C4-2B (cell line): ENCODE results near the gene FARP2.

Source experiments
- H3K27ac ChIP-seq: fragments of 450-650 bp; 2 replicates; pipeline ENCODE4 v1.5.1; 2017
- ZFX ChIP-seq: fragments of 450-650 bp; IDR thresholded peaks from 2 replicates; pipeline ENCODE4 v1.6.1; 2017
- TF ChIP-seq, protein P1 (sequence below): fragments of 450-650 bp; conservative IDR thresholded peaks from 2 replicates; pipeline ENCODE4 v1.5.1; 2017; ENCODE audit warnings: mild to moderate bottlenecking

The FARP2 gene

DNA sequence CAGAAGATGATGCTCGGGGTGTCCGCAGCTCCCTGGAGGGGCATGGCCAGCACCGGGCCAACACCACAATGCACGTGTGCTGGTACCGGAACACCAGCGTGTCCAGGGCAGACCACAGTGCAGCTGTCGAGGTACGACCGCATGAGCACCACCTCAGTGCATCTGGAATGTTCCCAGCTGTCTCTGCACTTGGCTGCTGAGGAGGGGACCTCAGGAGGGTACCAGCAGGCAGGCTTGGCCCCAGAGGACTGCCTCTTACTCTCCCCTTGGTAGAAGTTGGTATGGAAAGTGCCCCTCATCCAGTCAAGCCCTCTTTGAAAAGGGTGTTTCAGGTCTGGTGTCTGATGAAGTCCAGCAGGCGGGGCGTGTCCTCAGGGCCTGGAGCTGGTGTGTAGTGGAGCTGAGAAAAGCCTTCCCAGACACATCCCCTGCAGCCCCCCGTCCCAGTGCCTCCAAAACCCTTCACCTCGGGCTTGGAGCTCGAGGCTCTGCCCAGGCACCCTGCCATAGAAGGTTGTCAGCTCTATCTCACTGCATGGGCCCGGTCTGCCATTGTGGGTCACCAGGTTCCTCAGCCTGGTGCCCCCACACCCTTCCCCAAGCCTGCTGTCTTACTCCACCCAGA lies 135.6 kb downstream of the FARP2 start:
- H3K27ac ChIP-seq: no peak overlapping the region
- TF ChIP-seq, protein P1, sequence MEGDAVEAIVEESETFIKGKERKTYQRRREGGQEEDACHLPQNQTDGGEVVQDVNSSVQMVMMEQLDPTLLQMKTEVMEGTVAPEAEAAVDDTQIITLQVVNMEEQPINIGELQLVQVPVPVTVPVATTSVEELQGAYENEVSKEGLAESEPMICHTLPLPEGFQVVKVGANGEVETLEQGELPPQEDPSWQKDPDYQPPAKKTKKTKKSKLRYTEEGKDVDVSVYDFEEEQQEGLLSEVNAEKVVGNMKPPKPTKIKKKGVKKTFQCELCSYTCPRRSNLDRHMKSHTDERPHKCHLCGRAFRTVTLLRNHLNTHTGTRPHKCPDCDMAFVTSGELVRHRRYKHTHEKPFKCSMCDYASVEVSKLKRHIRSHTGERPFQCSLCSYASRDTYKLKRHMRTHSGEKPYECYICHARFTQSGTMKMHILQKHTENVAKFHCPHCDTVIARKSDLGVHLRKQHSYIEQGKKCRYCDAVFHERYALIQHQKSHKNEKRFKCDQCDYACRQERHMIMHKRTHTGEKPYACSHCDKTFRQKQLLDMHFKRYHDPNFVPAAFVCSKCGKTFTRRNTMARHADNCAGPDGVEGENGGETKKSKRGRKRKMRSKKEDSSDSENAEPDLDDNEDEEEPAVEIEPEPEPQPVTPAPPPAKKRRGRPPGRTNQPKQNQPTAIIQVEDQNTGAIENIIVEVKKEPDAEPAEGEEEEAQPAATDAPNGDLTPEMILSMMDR: no peak
- no peak for TF ChIP-seq ZFX

DNA sequence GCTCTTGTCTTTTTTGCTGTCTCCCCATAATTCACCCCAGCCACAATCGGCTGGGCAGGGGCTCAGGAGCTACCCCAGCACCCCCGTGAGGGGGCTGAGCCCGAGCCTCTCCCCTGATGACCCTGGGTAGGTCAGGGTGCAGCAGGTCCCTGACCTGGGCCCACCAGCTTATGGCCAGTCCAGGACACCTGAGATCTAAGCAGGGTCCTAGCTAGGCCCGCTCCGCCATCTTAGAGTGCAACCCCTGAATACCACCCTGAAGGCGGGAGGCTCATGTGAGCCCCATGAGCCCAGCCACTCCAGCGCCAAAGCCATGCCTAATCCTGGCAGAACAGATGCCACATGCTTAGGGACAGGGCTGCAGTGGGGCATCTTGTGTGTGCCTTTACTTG lies 136.1 kb downstream of the FARP2 start:
- no peak for TF ChIP-seq ZFX
- TF ChIP-seq, protein P1: no peak
- H3K27ac ChIP-seq: no peak overlapping the region

DNA sequence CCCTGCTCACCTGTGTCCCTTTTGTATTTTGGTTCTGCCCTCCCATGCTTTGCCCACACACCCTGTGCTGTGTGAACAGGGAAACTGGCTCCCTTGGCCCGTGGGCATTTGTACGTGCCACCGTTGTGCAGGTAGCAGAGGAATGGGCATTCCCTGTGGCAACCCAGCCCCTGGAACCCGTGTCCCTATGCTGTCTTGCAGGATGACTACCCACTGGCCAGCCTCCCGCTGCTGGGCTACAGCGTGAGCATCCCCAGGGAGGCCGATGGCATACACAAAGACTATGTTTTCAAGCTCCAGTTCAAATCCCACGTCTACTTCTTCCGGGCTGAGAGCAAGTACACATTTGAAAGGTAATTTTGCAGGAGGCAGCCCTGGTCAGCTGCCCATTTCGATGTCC lies 137.0 kb downstream of the FARP2 start:
- no peak overlapping the region for H3K27ac ChIP-seq
- TF ChIP-seq ZFX: no peak
- TF ChIP-seq, protein P1: no peak

GRCh38 chr2:241494311-241494908 lies 138.3 kb downstream of the FARP2 start:
- no peak for TF ChIP-seq ZFX
- TF ChIP-seq, protein P1: no peak

GRCh38 chr2:241495172-241496002 lies 139.3 kb downstream of the FARP2 start:
- H3K27ac ChIP-seq: no peak overlapping the region
- no peak for TF ChIP-seq ZFX
- TF ChIP-seq, protein P1: no peak

More at GRCh38 chr2:241494311-241494908, 138.3 kb downstream of the FARP2 start:
- no peak overlapping the region for H3K27ac ChIP-seq

DNA sequence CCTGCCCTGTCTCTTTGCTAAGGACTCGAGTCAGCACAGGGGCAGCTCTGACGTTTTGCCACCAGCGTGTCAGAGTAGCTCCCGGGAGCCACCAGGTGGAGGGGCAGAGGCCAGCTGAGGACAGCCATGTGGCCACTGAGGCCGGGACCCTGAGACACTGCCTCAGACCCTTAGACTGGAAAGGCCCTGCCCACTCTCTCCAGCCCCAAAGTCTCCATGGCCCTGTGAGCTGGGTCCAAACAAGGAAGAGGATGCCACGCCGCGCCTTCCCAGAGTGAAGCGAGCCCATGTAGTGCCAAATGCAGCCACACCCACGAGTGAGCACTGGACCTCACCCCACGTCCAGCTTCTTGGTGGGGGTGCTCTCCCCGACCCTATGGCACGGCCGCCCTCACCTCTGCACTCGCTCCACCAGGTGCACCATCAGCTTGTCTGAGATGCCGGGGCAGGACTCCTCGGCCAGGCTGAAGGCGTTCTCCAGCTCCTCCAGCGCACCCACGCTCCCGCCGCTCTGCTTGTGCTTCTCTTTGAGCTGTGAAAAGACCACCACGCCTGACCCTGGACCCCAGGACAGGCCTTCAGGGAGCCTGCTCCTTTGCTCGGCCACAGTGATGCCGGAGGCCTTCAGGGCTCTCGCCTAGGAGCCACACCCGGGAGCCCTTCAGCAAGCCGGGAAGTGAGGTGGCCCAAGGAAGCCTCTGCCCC lies 140.1 kb downstream of the FARP2 start:
- TF ChIP-seq ZFX: no peak
- TF ChIP-seq, protein P1: no peak
- no peak overlapping the region for H3K27ac ChIP-seq
